GM21529 (cell line): ENCODE results near the gene REST.
A peak's percentile ranks its signal among the peaks of the same experiment; 100 is the strongest.
"Not testable (repeated sequence)": the region's sequence is repeated elsewhere in the genome, so short reads cannot be mapped to it uniquely, and the experiment has no call there.

Experiments used
- ATAC-seq: cut with Tn5 transposase; IDR thresholded peaks from one replicate; pipeline ENCODE4 v1.9.1; 2021; ENCODE audit not compliant: unreplicated experiment

The REST gene

DNA sequence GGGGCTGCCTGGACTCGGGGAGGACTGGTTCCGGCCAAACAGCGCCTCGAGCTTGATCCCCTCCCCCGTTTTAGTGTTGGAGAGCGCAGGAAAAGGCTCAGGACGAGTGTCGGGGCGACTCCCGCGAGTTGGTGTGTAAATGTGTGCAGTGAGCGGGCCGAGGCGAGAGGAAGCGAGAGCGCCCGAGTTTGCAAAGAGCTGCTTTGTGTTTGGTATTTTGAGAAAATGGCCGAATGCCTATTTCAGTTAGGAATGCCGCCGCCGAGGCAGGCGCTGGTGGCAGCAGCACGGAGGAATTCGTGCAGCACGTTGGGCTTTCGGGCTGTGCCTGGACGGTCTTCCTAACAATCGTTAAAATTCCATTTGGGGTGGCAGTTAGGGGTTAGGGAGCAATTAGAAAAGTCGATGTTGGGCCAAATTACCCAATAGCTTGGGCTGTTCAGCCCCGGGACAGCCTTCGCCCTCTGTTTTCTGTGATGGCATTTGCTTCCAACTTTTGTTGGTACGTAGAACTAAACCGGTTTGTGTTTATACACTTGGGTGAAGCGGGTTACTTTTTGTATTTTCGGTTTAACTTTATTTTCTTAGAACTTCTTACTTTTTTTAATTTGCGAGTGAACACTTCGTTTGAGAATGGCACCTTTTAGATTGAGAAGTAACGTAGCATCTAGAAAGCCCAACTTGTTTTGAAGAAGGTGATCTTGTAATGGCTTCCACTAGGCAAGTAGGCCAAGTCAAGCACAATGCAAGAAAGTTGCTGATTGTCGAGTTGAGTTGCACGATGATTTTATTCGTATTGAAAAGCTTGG lies 1.6 kb downstream of the REST start:
- ATAC-seq, result peak; percentile 37

DNA sequence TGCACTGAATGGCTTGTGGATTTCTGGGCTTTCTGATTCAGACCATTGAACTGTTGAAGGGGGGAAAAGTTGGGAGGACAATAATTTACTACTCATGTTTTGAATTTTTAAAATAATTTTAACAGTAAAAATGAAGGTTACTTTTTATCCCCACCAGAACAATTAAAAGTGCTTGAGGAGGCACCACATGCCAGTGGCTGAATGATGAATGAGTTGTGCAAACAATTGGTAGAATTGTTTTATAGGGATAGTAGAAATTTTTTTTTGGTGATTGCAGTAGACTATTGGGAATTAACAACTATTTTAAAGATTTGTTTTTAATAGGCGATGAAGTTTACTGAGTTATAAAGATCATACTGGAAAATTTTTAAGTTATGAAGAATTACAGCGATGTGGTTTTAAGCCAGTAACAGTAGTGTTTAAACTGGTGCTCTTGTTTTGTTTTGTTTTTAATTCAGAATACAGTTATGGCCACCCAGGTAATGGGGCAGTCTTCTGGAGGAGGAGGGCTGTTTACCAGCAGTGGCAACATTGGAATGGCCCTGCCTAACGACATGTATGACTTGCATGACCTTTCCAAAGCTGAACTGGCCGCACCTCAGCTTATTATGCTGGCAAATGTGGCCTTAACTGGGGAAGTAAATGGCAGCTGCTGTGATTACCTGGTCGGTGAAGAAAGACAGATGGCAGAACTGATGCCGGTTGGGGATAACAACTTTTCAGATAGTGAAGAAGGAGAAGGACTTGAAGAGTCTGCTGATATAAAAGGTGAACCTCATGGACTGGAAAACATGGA lies 2.7 kb downstream of the REST start:
- ATAC-seq, result no peak

DNA sequence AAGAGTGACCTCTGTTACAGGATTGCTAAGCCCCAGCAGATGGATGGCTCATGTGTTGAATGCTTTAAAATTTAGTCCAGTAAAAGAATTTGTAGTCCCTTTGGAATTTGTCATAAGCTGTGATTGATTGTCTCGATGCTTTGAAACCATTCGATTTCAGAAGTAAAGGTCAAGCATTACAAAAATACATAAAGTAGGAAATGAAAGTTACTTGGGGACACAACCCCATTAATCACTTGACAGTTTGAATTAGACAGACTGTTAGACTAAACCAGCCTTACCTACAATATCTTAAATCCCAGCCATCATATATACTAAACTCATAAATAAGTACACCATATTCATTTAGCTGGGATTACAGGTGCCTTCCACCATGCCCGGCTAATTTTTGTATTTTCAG lies 6.6 kb downstream of the REST start:
- no peak for ATAC-seq

GRCh38 chr4:56914977-56915376 lies 7.3 kb downstream of the REST start:
- ATAC-seq, result not testable (repeated sequence)

- no peak for ATAC-seq
These were observed 19.5 kb downstream of the REST start for GRCh38 chr4:56927196-56927595.

DNA sequence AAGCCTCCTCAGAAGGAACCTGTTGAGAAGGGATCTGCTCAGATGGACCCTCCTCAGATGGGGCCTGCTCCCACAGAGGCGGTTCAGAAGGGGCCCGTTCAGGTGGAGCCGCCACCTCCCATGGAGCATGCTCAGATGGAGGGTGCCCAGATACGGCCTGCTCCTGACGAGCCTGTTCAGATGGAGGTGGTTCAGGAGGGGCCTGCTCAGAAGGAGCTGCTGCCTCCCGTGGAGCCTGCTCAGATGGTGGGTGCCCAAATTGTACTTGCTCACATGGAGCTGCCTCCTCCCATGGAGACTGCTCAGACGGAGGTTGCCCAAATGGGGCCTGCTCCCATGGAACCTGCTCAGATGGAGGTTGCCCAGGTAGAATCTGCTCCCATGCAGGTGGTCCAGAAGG lies 22.9 kb downstream of the REST start:
- no peak for ATAC-seq

GRCh38 chr4:56931924-56932323 lies 24.2 kb downstream of the REST start:
- ATAC-seq, result no peak

- ATAC-seq, result no peak
These were observed 29.6 kb downstream of the REST start for GRCh38 chr4:56937262-56937661.

DNA sequence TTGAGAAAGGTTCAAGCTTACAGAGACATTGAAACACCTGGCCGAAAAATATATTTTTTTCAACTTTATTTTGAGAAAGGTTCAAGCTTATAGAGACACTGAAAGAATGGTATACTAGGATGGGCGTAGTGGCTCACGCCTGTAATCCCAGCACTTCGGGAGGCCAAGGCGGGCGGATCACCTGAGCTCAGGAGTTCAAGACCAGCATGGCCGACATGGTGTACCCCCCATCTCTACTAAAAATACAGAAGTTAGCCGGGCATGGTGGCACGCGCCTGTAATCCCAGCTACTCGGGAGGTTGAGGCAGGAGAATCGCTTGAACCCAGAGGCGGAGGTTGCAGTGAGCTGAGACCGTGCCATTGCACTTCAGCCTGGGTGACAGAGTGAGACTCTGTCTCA lies 32.1 kb downstream of the REST start:
- ATAC-seq, result not testable (repeated sequence)

GRCh38 chr4:56940403-56940802 lies 32.7 kb downstream of the REST start:
- ATAC-seq, result no peak

DNA sequence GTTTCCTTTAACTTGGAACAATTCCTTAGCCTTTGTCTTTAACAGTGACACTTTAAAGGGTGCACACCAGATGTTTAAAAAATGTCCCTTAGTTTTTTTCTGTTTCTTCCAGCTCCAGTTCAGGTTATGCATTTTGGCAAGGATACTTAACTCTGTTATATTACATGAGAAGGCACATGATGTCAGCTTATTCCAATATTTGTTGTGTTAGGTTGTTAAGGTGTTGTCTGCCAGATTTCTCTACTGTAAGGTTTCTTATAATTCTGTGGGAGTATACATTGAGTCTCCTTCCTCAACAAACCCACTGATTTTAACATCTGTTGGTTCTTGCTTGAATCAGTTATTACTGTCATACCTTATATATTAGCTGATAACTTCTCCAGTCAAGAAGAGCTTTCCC lies 33.3 kb downstream of the REST start:
- ATAC-seq, result no peak

DNA sequence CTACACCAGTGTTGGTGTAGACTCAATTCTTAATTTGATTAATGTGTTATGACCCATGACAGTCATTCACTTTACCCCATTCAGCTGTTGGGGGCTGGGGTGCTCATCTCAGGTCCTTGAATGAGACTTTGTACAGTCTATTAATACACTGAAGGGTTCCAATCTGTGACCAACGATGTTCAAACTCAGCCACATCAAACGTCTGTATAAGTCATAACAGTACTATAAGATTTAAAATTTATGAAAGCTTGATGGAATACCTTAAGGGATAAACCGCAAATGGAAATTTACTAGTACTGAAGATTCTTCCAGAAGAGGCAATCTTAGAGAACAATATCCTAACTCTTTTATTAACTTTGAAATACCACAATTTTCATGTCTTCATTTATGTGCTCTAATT lies 33.7 kb downstream of the REST start:
- no peak for ATAC-seq

DNA sequence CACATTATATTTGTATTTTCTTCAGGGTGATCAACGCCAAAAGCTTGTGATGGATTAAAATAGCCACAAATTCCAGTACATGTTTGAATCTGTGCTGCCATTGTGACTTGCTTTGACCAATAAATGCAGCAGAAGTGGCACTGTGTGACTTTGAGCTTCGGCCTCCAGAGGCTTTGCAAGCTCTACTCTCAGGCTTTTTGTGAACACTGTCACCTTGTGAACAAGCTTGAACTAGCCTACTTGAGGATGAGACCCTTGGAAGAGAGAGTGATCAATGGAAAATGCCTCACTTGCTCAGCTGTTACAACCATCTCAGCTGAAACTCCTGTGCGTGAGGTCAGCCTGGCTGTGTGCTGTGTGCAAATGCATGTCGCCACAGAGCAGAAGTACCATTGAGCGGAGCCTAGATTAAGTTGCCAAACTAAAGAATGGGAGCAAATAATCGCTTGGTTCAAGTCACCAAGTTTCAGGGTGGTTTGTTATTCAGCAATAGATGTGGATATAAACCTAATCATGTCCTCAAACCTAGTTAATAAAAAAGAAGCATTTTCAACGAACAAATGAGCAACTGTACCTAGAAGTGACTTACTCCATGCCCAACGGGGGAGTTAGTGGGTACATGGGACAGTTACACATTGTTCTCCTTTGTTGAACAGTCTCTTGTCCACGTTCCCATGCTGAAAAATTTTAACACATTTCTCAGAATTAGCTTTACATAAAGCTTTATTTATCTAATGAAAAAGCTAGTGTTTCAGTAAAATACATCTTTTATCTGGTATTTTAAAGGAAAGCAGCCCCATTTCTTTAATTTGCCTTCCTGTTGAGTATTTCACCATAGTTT lies 46.2 kb downstream of the REST start:
- no peak for ATAC-seq

DNA sequence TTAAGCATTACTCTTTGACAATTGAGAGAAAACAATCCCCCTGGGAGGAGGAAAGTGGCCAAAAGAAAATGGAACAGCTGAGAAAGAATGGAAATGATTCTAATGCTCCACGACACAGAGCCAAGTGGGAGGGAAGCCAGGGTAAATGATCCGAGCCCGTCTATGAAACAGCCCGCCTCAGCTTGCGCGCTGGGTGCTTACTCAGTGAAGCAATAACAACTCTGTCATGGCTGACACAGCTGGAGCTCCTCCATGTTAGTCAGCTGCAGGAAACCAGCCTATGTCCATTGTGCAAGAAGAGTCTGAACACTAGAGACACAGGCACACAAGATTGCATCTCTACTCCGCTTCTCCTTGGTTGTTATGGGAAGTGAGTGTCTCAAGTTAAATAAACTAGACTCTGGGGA lies 50.4 kb downstream of the REST start:
- no peak for ATAC-seq

DNA sequence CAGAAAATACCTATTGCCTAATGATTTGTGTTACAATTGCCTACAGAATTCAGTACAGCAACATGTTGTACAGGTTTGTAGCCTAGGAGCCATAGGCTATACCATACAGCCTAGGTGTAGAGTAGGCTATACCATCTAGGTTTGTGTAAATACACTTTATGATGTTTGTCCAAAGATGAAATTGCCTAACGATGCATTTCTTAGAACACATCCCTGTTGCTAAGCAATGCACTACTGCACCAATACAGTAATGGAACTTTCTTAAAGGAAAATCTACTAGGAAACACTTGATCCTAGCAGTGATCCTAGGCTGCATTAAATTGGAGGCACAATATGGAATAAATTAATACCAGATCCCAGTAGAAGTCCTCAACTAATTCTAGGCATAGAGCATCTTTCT lies 51.4 kb downstream of the REST start:
- no peak for ATAC-seq

- ATAC-seq, result no peak
These were observed 53.4 kb downstream of the REST start for GRCh38 chr4:56961107-56961500.

- no peak for ATAC-seq
These were observed 63.7 kb downstream of the REST start for GRCh38 chr4:56971383-56971782.

DNA sequence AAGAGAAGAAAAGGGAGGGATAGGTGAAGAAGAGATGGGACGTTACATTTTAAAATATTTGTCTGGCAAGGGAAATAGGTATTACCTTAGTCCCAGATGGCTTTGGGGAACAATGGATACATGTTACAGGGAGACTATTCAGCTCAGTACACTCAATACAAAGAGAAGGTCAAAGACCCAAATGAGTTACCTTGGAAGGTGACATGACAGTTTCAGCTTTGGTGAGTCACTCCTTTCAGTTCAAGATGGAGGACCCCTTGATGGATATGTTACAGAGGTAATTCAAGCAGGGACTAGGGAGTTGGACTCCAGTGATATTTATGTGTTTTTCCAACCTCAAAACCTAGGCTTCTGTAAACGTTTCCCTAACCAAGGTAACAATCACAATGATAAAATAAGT lies 64.7 kb downstream of the REST start:
- no peak for ATAC-seq

DNA sequence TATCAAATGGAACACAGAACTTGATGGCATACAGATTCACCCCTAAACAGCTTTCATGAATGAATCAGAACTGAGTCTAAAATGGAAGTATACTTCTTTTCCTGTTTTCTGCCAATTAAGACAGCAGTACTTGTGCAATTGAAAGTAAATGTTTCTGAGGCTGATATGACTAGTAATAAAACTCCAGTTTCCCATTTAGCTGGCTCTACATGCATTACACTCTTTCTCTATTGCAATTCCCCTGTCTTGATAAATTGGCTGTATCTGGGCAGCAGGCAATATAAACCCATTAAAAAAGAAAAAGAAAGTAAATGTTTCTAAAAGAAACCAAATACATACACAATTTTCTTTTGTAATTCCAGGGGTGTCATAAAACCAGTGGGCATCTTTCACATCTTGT lies 65.1 kb downstream of the REST start:
- no peak for ATAC-seq

DNA sequence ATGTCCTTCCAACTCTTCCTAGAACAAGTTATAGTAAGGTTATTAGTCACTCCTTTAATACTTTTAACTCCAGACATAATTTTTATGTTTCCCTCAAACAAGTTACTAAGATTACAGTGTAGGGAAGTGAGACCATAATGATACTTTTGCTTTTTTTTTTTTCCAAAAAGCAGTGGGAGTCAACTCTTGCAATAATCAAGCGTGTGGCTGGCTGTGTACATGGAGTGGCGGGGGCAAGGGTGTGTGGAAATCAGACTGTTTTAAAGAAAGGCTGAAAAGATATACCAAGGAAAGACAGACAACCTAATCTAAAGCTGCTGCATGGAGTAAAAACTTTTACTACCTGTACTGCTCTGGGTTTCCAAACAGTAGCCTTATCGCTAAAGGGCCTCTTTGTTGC lies 65.6 kb downstream of the REST start:
- ATAC-seq, result no peak

GRCh38 chr4:56976283-56976836 lies 68.7 kb downstream of the REST start:
- peak; percentile 0 for ATAC-seq
